Bronchial epithelial cell (primary cell): ENCODE measurements around the gene RAD9A. TPM values are rescaled to one million over a fixed set of nuclear protein-coding genes. Genes with fewer than 3 reads are reported as not detected.

Source experiments
- DNase-seq: peaks from one replicate; pipeline ENCODE4 v3.0.0-alpha.2; 2010; ENCODE audit warnings: low read depth
- FAIRE-seq: peaks from 2 replicates; lab custom pipeline; 2011; peaks lifted over from hg19 to GRCh38; lab: Jason Lieb, UNC
- H3K27me3 ChIP-seq: 2 replicates; pipeline ENCODE4 v1.5.1; 2011; ENCODE audit warnings: low read length; ENCODE audit not compliant: control insufficient read depth, insufficient read depth
- H3K36me3 ChIP-seq: 2 replicates; pipeline ENCODE4 v1.5.1; 2011; ENCODE audit warnings: low read length; ENCODE audit not compliant: control insufficient read depth, insufficient read depth
- H3K4me3 ChIP-seq: 2 replicates; pipeline ENCODE4 v1.5.1; 2011; ENCODE audit warnings: mild to moderate bottlenecking, low read depth, low read length, control low read depth
- CTCF ChIP-seq: IDR thresholded peaks from 2 replicates; pipeline ENCODE4 v1.5.1; 2011; ENCODE audit warnings: mild to moderate bottlenecking, moderate library complexity, low read length, control low read depth, inconsistent platforms; ENCODE audit not compliant: insufficient read depth, severe bottlenecking
- total RNA-seq: library from RNA; depleted of rRNA; stranded (reverse); fragments of >200 nt; gene quantifications from 2 replicates; pipeline ENCODE4 v1.2.1, GENCODE V29; 2014

Gene RAD9A
- total RNA-seq, 1 donor from 2014 or later = 8.7 TPM

- DNase-seq (no peak), FAIRE-seq (no peak)
- Histone ChIP-seq H3K36me3 (no peaks in the 10 kb centered on the region), H3K27me3 (peaks cover 7% of the 10 kb centered on the region), H3K4me3 (no peak overlapping the region)
- no peak for TF ChIP-seq CTCF
These were observed 14.0 kb downstream of the RAD9A start for GRCh38 chr11:67405688-67406339.

GRCh38 chr11:67406420-67406968 lies 14.7 kb downstream of the RAD9A start:
- Histone ChIP-seq H3K36me3 (no peaks in the 10 kb centered on the region), H3K27me3 (peaks cover 7% of the 10 kb centered on the region), H3K4me3 (no peak overlapping the region)
- DNase-seq (no peak), FAIRE-seq (no peak)
- no peak for TF ChIP-seq CTCF

GRCh38 chr11:67406969-67407687 lies 15.3 kb downstream of the RAD9A start:
- Histone ChIP-seq H3K4me3 (no peak overlapping the region), H3K27me3 (peaks cover 10% of the 10 kb centered on the region), H3K36me3 (no peaks in the 10 kb centered on the region)
- no peak for TF ChIP-seq CTCF
- DNase-seq (no peak), FAIRE-seq (no peak)

GRCh38 chr11:67407688-67408163 lies 15.9 kb downstream of the RAD9A start:
- TF ChIP-seq CTCF = no peak
- Histone ChIP-seq H3K27me3 (peaks cover 10% of the 10 kb centered on the region), H3K4me3 (no peak overlapping the region), H3K36me3 (no peaks in the 10 kb centered on the region)
- DNase-seq = no peak
- no peak for FAIRE-seq

- Histone ChIP-seq H3K27me3 (peaks cover 10% of the 10 kb centered on the region), H3K4me3 (no peak overlapping the region), H3K36me3 (no peaks in the 10 kb centered on the region)
- DNase-seq = no peak
- no peak for FAIRE-seq
- TF ChIP-seq CTCF = no peak
These were observed 16.8 kb downstream of the RAD9A start for GRCh38 chr11:67408437-67409200.
